HG02610 (cell line): ENCODE data around the gene CTSK.
A peak's percentile ranks its signal among the peaks of the same experiment; 100 is the strongest.
"Not testable (repeated sequence)": the region's sequence is repeated elsewhere in the genome, so short reads cannot be mapped to it uniquely, and the experiment has no call there.

Source experiments
- ATAC-seq: cut with Tn5 transposase; IDR thresholded peaks from one replicate; pipeline ENCODE4 v1.9.1; 2021; ENCODE audit warnings: mild to moderate bottlenecking, moderate library complexity; ENCODE audit not compliant: unreplicated experiment

Gene CTSK

GRCh38 chr1:150808121-150808520, at the start of gene CTSK:
CTSK (minus strand) TSS chr1:150808260; CDS start chr1:150806805, 1,455 bp downstream.
- no peak for ATAC-seq

- not testable (repeated sequence) for ATAC-seq
Measured at GRCh38 chr1:150852734-150853133, 44.7 kb upstream of the CTSK start.

- ATAC-seq: not testable (repeated sequence)
Measured at GRCh38 chr1:150850801-150851362, 42.8 kb upstream of the CTSK start.

GRCh38 chr1:150846473-150847146, 38.5 kb upstream of the CTSK start:
- no peak for ATAC-seq

- no peak for ATAC-seq
Measured at GRCh38 chr1:150843474-150843873, 35.4 kb upstream of the CTSK start.

GRCh38 chr1:150842964-150843363, 34.9 kb upstream of the CTSK start:
- no peak for ATAC-seq

- ATAC-seq: no peak
Measured at GRCh38 chr1:150842343-150842742, 34.3 kb upstream of the CTSK start.

- peak; percentile 57 for ATAC-seq
Measured at GRCh38 chr1:150841626-150842025, 33.6 kb upstream of the CTSK start.

GRCh38 chr1:150840850-150841249, 32.8 kb upstream of the CTSK start:
- ATAC-seq: not testable (repeated sequence)

GRCh38 chr1:150836129-150836773, 28.2 kb upstream of the CTSK start:
- ATAC-seq: no peak

GRCh38 chr1:150833961-150834360, 25.9 kb upstream of the CTSK start:
- ATAC-seq: not testable (repeated sequence)

- no peak for ATAC-seq
Measured at GRCh38 chr1:150832597-150832996, 24.5 kb upstream of the CTSK start.

- no peak for ATAC-seq
Measured at GRCh38 chr1:150829751-150830150, 21.7 kb upstream of the CTSK start.

- ATAC-seq: no peak
Measured at GRCh38 chr1:150826299-150826698, 18.2 kb upstream of the CTSK start.

GRCh38 chr1:150820730-150821512, 12.9 kb upstream of the CTSK start:
- ATAC-seq: no peak

GRCh38 chr1:150815871-150816270, 7.8 kb upstream of the CTSK start:
- no peak for ATAC-seq

- no peak for ATAC-seq
Measured at GRCh38 chr1:150813028-150813707, 5.1 kb upstream of the CTSK start.

- ATAC-seq: no peak
Measured at GRCh38 chr1:150810958-150811659, 3.0 kb upstream of the CTSK start.

GRCh38 chr1:150809651-150810050, 1.6 kb upstream of the CTSK start:
- ATAC-seq: no peak

- ATAC-seq: no peak
Measured at GRCh38 chr1:150808846-150809245, 786 bp upstream of the CTSK start.
